GM12878 (cell line): ENCODE results near the gene DNAH2. TPM values are rescaled to one million over a fixed set of nuclear protein-coding genes. Genes with fewer than 3 reads are reported as not detected.

Experiments
- ATAC-seq: fragments of 200-7000 bp; cut with Tn5 transposase; 3 replicates; pipeline ENCODE4 v1.9.1; 2020; ENCODE audit warnings: mild to moderate bottlenecking, moderate library complexity
- BruUV-seq: library from RNA; stranded (reverse); fragments of 400-500 nt; replicated peaks from 2 replicates; lab custom pipeline; 2021; lab: Mats Ljungman, UMichigan
- CTCF ChIA-PET: fragments of 300-600 bp; sonication (Branson Sonifier 250); formaldehyde crosslinking; extraction: SDS; loops from one replicate; lab custom pipeline; 2021; ENCODE audit warnings: inconsistent platforms; lab: Yijun Ruan, JAX
- POLR2A ChIA-PET: fragments of 350-600 bp; formaldehyde crosslinking; extraction: SDS; loops from one replicate; lab custom pipeline; 2021; ENCODE audit warnings: inconsistent platforms; lab: Charles Lee
- RAD21 ChIA-PET: fragments of 300-600 bp; sonication (Branson Sonifier 250); formaldehyde crosslinking; loops from one replicate; lab custom pipeline; 2023; ENCODE audit warnings: antibody characterized with exemption; ENCODE audit not compliant: unreplicated experiment; lab: Charles Lee
- SMC1A ChIA-PET: fragments of 300-600 bp; sonication (Branson Sonifier 250); formaldehyde crosslinking; loops from one replicate; lab custom pipeline; 2023; ENCODE audit not compliant: unreplicated experiment, uncharacterized antibody; lab: Charles Lee
- DNase-seq: peaks from one replicate; pipeline ENCODE4 v3.0.0-alpha.2; 2011; ENCODE audit warnings: low read depth, low spot score
- FAIRE-seq: peaks from 3 replicates; lab custom pipeline; 2011; peaks lifted over from hg19 to GRCh38; lab: Jason Lieb, UNC
- H2AFZ ChIP-seq: 2 replicates; pipeline ENCODE4 v1.6.0; 2011; ENCODE audit warnings: low read depth, low read length, control low read depth; ENCODE audit not compliant: control insufficient read depth
- H3K27ac ChIP-seq: 2 replicates; pipeline ENCODE4 v1.5.1; 2011; ENCODE audit warnings: control low read depth; ENCODE audit not compliant: control insufficient read depth, insufficient read depth
- H3K27me3 ChIP-seq, 2 experiments: replicated peaks in 1 of 2; 2 replicates each; pipeline versions ENCODE4 v1.6.0 to v1.6.1; 2011; ENCODE audit warnings: low read length in 1 of 2; ENCODE audit not compliant: control insufficient read depth in 2 of 2, insufficient read depth in 2 of 2
- H3K36me3 ChIP-seq, 2 experiments: 2 replicates each; pipeline ENCODE4 v1.5.1; 2011; ENCODE audit warnings: low read length in 1 of 2; ENCODE audit not compliant: control insufficient read depth in 2 of 2, insufficient read depth in 2 of 2
- H3K4me1 ChIP-seq: 2 replicates; pipeline ENCODE4 v1.6.1; 2011; ENCODE audit warnings: mild to moderate bottlenecking, low read length, moderate library complexity, mixed read lengths; ENCODE audit not compliant: control insufficient read depth, insufficient read depth
- H3K4me2 ChIP-seq: 2 replicates; pipeline ENCODE4 v1.6.0; 2011; ENCODE audit warnings: control low read depth; ENCODE audit not compliant: control insufficient read depth, insufficient read depth
- H3K4me3 ChIP-seq: fragments of 200-600 bp; sonication (generic); 2 replicates; pipeline ENCODE4 v1.5.1; 2016
- H3K79me2 ChIP-seq: 2 replicates; pipeline ENCODE4 v1.6.0; 2011; ENCODE audit warnings: low read length; ENCODE audit not compliant: control insufficient read depth, insufficient read depth
- H3K9ac ChIP-seq: 2 replicates; pipeline ENCODE4 v1.8.0; 2011; ENCODE audit warnings: low read length, control low read depth, mixed read lengths; ENCODE audit not compliant: control insufficient read depth, insufficient read depth
- H3K9me3 ChIP-seq: replicated peaks from 3 replicates; pipeline ENCODE4 v1.5.1; 2011; ENCODE audit warnings: mild to moderate bottlenecking, low read length; ENCODE audit not compliant: control insufficient read depth, insufficient read depth
- H4K20me1 ChIP-seq: 2 replicates; pipeline ENCODE4 v1.6.0; 2011; ENCODE audit not compliant: control insufficient read depth, insufficient read depth
- BHLHE40 ChIP-seq, 2 experiments: fragments of 450-650 bp in 1 of 2; IDR thresholded peaks; 2 replicates each; pipeline ENCODE4 v1.6.1; 2011 to 2017; ENCODE audit warnings: low read depth in 2 of 2, borderline replicate concordance in 1 of 2, improper control_type of control experiment in 1 of 2, low read length in 1 of 2, mild to moderate bottlenecking in 1 of 2
- EGR1 ChIP-seq, 2 experiments: IDR thresholded peaks; 1 replicate in 1 of 2; 2 replicates in 1 of 2; pipeline ENCODE4 v1.6.1; 2011 to 2012; ENCODE audit warnings: low read depth in 2 of 2, low read length in 2 of 2, borderline replicate concordance in 1 of 2, mild to moderate bottlenecking in 1 of 2, moderate library complexity in 1 of 2
- FOXK2 ChIP-seq: fragments of 450-650 bp; IDR thresholded peaks from 2 replicates; pipeline ENCODE4 v1.6.1; 2017; ENCODE audit warnings: mild to moderate bottlenecking, moderate library complexity
- HDAC6 ChIP-seq: fragments of 200-600 bp; sonication (generic); IDR thresholded peaks from one replicate; pipeline ENCODE4 v1.8.0; 2017; ENCODE audit warnings: antibody characterized with exemption; ENCODE audit not compliant: unreplicated experiment
- HDGF ChIP-seq: fragments of 450-650 bp; IDR thresholded peaks from 2 replicates; pipeline ENCODE4 v1.6.1; 2016; ENCODE audit warnings: antibody characterized with exemption
- POLR2A ChIP-seq: IDR thresholded peaks from 2 replicates; pipeline ENCODE4 v1.6.1; 2011; ENCODE audit warnings: low read depth, mild to moderate bottlenecking, low read length
- POU2F2 ChIP-seq: IDR thresholded peaks from 3 replicates; pipeline ENCODE4 v1.6.1; 2011; ENCODE audit warnings: low read depth, mild to moderate bottlenecking, low read length, borderline replicate concordance
- SP1 ChIP-seq: IDR thresholded peaks from one replicate; pipeline ENCODE4 v1.6.1; 2011; ENCODE audit warnings: low read depth, low read length
- TCF3 ChIP-seq: IDR thresholded peaks from 2 replicates; pipeline ENCODE4 v1.6.1; 2012; ENCODE audit warnings: low read depth, mild to moderate bottlenecking, low read length, borderline replicate concordance; ENCODE audit not compliant: insufficient read depth
- ZNF384 ChIP-seq: IDR thresholded peaks from 2 replicates; pipeline ENCODE4 v1.6.1; 2012; ENCODE audit warnings: low read depth, mild to moderate bottlenecking, low read length, improper control_type of control experiment, borderline replicate concordance
- WGBS: methylation state at CpG from one replicate; pipeline ENCODE4 v1.1.6; 2016; ENCODE audit warnings: low lambda C conversion rate; ENCODE audit not compliant: insufficient replicate concordance, insufficient coverage; ENCODE audit errors: missing lambda C conversion rate; 5-methylcytosine and 5-hydroxymethylcytosine counted together
- in situ Hi-C: fragments of 300-500 bp; cut with MboI; formaldehyde crosslinking; loops from 9 replicates; pipeline ENCODE4 v1.14.3; 2018; ENCODE audit warnings: mixed read lengths
- intact Hi-C: fragments of 100-400 bp; cut with micrococcal nuclease; formaldehyde crosslinking; loops from one replicate; pipeline ENCODE4 v1.14.2; 2022; ENCODE audit not compliant: unreplicated experiment
- polyA plus RNA-seq, 11 experiments: library from polyadenylated mRNA; depleted of rRNA in 4 of 11; unstranded in 6 of 11; stranded (reverse) in 5 of 11; fragments of >200 nt; fragmentation: Nextera tagmentation in 4 of 11; fragmentation: Illumina TruSeq in 1 of 11; extraction: Ambion mirVana in 4 of 11; extraction: Trizol in 1 of 11; gene quantifications; 1 replicate in 1 of 11; 2 replicates in 10 of 11; pipeline versions ENCODE4 v1.2.1 to v1.2.3, GENCODE V29; 2011 to 2016; ENCODE audit warnings: inconsistent platforms in 2 of 11, missing spikeins in 2 of 11, low read depth in 1 of 11
- total RNA-seq, 4 experiments: library from RNA; depleted of rRNA in 3 of 4; stranded (reverse); fragments of >200 nt in 3 of 4; fragmentation: Illumina TruSeq in 1 of 4; extraction: Trizol in 1 of 4; gene quantifications; 2 replicates each; pipeline versions ENCODE4 v1.2.1 to v1.2.3, GENCODE V29; 2013 to 2021
- TF ChIP-seq, protein P1 (sequence below): fragments of 150-350 bp; IDR thresholded peaks from 2 replicates; pipeline ENCODE4 v1.6.1; 2016; ENCODE audit warnings: low read depth, low read length
- TF ChIP-seq, protein P2 (sequence below): fragments of 450-650 bp; IDR thresholded peaks from 2 replicates; pipeline ENCODE4 v1.6.1; 2016; ENCODE audit warnings: mild to moderate bottlenecking

Gene DNAH2
- total and polyA plus RNA-seq, 10 of the 15 experiments (the other 5 are each of a cell fraction or from before 2014, with no cell fraction given), result not detected

DNA sequence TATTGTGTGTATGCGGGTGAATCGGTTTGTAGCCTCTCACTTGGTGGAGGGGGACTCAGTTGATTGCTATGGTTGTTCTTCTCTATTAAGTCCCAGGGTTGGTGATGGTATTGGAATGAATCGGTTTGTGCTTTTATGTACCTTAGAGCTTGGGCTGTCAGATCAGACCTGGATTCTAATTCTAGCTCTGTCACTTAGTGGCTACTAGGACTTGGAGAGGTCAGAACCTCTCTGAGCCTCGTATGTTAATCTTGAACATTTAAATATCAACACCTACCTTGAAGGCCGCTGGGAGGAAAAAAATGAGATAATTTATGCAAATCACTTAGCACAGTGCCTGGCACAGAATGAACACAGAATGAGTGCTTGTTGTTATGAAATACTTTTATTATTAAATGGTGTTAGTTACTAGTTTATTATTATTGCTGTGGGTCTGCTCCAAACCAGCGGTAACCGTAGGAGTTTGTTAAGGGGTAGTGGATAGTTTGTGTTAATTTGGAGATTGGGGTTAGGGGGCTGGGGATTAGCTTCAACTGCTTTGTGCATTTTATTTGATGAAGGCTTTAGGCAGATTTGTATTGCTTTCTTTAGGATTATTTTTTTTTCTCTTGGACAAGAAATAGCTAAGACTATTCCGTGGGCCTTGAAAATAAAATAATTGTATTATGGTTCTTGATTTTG is 120.0 kb downstream of the DNAH2 start (continued):
- TF ChIP-seq POU2F2 (peak; percentile 70; the same call in 1 of the 3 replicates), ZNF384 (peak; percentile 40; the same call in 1 of the 2 replicates), FOXK2 (no peak)
- TF ChIP-seq, protein P1, sequence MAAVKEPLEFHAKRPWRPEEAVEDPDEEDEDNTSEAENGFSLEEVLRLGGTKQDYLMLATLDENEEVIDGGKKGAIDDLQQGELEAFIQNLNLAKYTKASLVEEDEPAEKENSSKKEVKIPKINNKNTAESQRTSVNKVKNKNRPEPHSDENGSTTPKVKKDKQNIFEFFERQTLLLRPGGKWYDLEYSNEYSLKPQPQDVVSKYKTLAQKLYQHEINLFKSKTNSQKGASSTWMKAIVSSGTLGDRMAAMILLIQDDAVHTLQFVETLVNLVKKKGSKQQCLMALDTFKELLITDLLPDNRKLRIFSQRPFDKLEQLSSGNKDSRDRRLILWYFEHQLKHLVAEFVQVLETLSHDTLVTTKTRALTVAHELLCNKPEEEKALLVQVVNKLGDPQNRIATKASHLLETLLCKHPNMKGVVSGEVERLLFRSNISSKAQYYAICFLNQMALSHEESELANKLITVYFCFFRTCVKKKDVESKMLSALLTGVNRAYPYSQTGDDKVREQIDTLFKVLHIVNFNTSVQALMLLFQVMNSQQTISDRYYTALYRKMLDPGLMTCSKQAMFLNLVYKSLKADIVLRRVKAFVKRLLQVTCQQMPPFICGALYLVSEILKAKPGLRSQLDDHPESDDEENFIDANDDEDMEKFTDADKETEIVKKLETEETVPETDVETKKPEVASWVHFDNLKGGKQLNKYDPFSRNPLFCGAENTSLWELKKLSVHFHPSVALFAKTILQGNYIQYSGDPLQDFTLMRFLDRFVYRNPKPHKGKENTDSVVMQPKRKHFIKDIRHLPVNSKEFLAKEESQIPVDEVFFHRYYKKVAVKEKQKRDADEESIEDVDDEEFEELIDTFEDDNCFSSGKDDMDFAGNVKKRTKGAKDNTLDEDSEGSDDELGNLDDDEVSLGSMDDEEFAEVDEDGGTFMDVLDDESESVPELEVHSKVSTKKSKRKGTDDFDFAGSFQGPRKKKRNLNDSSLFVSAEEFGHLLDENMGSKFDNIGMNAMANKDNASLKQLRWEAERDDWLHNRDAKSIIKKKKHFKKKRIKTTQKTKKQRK, result no peak
- TF ChIP-seq, all 136 proteins: peak for 5

DNA sequence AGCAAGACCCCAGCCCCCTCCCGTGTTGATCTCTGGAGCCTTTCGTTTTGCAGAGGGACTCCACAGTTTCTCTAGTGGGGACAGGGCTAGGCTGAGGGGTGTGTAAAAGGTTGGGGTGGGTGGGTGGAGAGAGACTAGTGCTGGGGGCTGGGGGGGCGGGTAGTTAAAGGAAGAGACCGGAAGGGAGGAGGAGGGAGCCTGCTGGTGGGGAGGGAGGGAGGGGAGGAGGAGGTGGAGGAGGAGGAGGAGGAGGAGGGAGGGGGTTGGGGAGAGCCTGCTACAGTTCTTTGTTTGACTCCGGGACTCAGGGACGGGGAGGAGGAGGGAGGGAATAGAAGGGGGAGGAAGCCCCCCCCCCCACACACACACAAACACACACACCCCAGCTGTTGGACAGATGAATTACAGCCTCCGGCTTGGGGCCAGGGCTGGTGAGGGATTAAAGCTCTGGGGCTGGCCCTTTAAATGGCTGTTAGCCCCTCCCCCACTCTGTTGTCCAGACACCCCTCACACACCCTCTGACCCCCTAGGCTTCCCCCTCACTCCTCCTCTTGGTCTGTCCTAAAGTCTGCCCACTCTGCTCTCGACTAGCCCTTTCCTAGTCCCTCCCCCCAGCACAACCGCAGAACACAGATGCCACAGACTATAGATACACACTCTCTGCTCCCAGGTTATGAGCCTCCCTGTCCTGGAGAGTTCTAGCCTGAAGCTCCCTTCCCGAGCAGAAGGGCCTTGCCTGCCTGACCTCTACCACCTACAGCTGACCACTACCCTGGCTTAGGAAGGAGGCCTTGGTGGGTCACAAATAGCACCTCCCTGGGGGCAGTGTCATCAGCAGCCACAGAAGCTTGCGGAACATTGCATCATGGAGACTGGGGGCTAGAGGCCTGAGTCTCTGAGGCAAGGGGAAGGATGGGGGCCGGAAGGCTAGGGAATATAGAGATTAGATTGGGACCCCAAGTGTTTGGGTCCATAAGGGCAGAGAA is 120.8 kb downstream of the DNAH2 start:
- Histone ChIP-seq H3K4me3 (peak overlapping the region; percentile 100), H3K36me3 (peaks cover 0 to 5% of the 10 kb centered on the region in 2 experiments; a peak in 1 of 4 replicates), H3K4me2 (peak overlapping the region; percentile 98), H3K4me1 (peaks cover 33% of the 10 kb centered on the region), H3K9me3 (no peaks in the 10 kb centered on the region), H3K9ac (no peak overlapping the region), H3K27me3 (no peaks in the 10 kb centered on the region), H2AFZ (no peak overlapping the region), H4K20me1 (no peaks in the 10 kb centered on the region; the same call in 1 of the 2 replicates), H3K27ac (peak overlapping the region; percentile 76), H3K79me2 (peaks cover 48% of the 10 kb centered on the region)
- ChIA-PET SMC1A (interaction anchor here (0.7 to 1.4 kb wide), 3 partner anchors 19 to 152 kb away, joined by 3 to 5 read pairs (median 4); partner anchors contain the start of genes CYB5D1 and NAA38), POLR2A (interaction anchor here (0.5 to 1.9 kb wide), 11 partner anchors 18 to 152 kb away, joined by 3 to 11 read pairs (median 3); partner anchors contain the start of genes CNTROB, CYB5D1, KCNAB3 and NAA38), CTCF (interaction anchor here (0.7 to 2.5 kb wide), 5 partner anchors 12 to 152 kb away, joined by 3 to 8 read pairs (median 7); no protein-coding TSS in a partner anchor), RAD21 (interaction anchor here (1.2 to 5.4 kb wide), 5 partner anchors 13 to 93 kb away, joined by 3 to 44 read pairs (median 5); partner anchors contain the start of genes CNTROB, CYB5D1, NAA38 and TMEM88)
- 30% methylated on average over 7 of the region's 12 CpGs for WGBS
- no peak for FAIRE-seq
- DNase-seq, result no peak
- no TSS peak for BruUV-seq
- in situ Hi-C loops, result no loop called here
- ATAC-seq, result no peak
- intact Hi-C loops, result no loop called here
- TF ChIP-seq, protein P2, sequence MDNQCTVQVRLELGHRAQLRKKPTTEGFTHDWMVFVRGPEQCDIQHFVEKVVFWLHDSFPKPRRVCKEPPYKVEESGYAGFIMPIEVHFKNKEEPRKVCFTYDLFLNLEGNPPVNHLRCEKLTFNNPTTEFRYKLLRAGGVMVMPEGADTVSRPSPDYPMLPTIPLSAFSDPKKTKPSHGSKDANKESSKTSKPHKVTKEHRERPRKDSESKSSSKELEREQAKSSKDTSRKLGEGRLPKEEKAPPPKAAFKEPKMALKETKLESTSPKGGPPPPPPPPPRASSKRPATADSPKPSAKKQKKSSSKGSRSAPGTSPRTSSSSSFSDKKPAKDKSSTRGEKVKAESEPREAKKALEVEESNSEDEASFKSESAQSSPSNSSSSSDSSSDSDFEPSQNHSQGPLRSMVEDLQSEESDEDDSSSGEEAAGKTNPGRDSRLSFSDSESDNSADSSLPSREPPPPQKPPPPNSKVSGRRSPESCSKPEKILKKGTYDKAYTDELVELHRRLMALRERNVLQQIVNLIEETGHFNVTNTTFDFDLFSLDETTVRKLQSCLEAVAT, result no peak; the same call in 1 of the 2 replicates
- peak; percentile 22 for TF ChIP-seq SP1
- no peak for TF ChIP-seq HDAC6
- peak; percentile 7; the same call in 1 of the 2 replicates for TF ChIP-seq TCF3
- 0 out of 4 replicates have a peak, but pooled peaks of 1 of the 2 experiments have one; percentile 22 for TF ChIP-seq BHLHE40 (IDR thresholded peaks at IDR 0.05; ENCODE audit: borderline replicate concordance in 1 of 2, low read depth in 2 of 2, low read length in 1 of 2)
- 0 out of 2 replicates have a peak, but pooled peaks have one; percentile 25 for TF ChIP-seq POLR2A
- TF ChIP-seq EGR1 (IDR thresholded peaks at IDR 0.05; ENCODE audit: borderline replicate concordance in 1 of 2, low read depth in 2 of 2, low read length in 2 of 2), result 0 out of 3 replicates have a peak, but pooled peaks of 1 of the 2 experiments have one; percentile 2
- peak; percentile 68; the same call in 1 of the 2 replicates for TF ChIP-seq HDGF
